NCI-H1092 treated with DMSO at 0.1 percent for 48 hours (cell line): Measurements from ENCODE around the gene AKAP1.

Source experiments
- DNase-seq: peaks from one replicate; lab custom pipeline; 2025; lab: John Stamatoyannopoulos, UW

AKAP1 gene

GRCh38 chr17:57130708-57131461, 45.8 kb downstream of the AKAP1 start:
- peak; percentile 56 for DNase-seq

DNA sequence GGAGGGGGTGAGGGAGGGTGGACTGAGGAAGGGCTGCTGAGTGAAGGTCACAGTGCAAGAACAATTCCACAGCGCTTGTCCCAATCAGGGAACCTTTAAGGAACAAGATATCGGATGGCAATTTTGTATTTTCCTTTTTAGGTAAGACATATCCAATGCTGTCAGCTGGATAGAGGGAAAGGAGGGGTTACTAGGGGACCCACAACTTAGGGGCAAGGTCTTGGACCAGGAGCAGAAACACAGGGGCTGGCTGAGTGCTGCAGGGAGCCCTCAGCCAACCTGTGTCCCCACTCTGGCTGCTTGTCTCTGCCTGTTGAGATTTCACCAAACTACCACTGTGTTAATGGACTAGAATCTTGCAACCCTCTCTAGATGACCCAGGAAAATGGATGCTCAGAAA, 47.6 kb downstream of the AKAP1 start:
- no peak for DNase-seq

GRCh38 chr17:57133486-57133885, 48.4 kb downstream of the AKAP1 start:
- DNase-seq = no peak

DNA sequence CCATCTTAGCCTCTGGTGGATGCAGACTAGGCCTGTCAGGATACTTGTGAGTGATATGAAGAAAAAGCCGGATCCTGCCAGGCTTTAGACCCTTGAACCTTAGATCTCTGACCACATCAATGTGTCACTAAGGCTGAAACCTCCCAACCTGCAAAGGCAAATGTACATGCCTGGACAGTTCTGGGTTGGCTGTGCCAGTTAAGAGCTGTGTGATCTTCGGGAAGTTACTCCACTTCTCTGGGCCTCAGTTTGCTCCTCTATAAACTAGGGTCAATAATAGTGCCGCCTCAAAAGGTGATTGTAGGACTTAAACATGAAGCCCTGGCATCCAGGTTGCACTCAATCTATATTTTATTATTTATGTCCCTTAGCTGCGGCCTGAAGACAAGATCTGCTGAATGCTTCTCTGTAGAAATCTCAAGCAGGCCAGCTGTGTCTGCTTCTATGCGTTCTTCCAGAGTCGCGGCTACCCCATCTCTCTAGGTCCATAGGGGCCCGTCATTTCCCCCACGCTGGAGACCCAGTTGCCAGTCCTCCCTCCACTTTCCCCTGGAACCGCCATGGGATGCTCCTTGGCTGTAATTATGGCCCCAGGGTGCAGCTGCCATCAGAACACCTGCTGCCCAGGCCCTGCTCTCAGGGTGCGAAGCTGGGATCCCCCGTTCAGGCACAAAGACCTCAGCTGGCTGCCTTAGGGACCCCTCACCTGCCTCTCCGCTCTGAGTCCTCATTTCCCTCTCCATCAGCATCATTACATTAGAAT, 50.2 kb downstream of the AKAP1 start:
- DNase-seq = no peak

DNA sequence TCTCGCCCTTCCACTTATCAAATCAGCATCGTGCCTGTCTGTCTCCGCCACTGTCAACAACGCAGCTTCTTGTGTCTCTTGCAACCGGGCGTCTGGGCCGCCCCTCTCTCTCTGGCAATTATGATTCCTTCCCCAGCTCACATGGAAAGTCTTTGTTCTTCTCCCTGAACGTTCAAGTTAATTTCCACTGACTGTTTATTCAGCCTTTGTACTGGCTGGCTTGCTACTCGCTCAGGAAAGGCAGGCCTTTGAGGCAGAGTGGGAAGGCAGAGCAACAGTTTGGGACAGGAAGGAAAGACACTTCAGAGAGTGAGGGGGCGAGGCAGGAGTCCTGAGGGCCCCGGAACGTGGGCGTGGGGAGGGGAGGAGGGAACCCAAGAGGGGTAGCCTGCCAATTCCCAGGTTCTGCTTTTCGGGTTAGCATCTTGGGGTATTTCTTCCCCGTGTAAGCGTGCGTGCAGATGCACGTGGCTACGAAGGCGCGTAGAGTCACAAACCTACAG, 50.8 kb downstream of the AKAP1 start:
- peak; percentile 73 for DNase-seq

DNA sequence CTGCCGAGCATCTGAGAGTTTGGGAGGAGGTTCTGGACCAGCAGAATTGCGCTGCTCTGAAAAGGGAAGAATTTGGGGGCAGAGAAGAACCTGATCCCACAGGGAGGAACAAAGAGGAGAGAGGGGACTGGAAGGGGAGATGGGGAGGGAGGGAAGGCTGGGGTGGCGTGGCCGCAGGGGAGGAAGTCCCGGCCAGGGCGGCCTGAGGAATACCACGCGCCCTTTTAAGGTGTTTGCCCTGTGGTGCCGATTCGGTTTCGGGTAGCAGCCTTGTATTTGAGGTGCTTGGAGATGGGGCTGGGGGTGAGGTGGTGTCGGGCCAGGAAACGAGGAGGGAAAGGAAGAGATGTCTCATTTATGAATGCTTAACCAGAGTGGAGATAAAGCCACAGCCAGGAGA, 51.3 kb downstream of the AKAP1 start:
- DNase-seq = no peak

GRCh38 chr17:57138030-57138911, 53.2 kb downstream of the AKAP1 start:
- no peak for DNase-seq

GRCh38 chr17:57138956-57139576, 54.0 kb downstream of the AKAP1 start:
- no peak for DNase-seq

GRCh38 chr17:57140316-57140715, 55.3 kb downstream of the AKAP1 start:
- no peak for DNase-seq

- DNase-seq = no peak
Observed at GRCh38 chr17:57142925-57143324, 57.9 kb downstream of the AKAP1 start.

DNA sequence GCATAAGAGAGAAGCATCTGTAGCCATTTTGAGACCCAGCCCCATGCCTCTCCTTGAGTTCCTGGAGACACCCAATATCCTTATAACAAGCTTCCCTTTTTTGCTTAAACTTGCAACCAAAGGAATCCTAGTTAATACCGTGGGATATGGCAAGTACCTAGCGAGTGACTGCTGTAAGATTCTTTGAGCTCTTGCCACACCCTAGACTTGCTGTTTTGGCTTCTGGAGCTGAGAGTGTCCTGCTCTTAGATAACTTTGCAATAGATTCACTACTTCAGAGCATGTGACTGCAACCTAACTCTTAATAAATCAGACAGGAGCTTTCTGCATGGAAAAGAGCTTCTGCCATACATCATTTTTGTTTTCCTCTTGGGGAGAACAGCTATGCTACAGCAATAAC, 58.3 kb downstream of the AKAP1 start:
- DNase-seq = no peak

- no peak for DNase-seq
Observed at GRCh38 chr17:57143919-57144318, 58.9 kb downstream of the AKAP1 start.

DNA sequence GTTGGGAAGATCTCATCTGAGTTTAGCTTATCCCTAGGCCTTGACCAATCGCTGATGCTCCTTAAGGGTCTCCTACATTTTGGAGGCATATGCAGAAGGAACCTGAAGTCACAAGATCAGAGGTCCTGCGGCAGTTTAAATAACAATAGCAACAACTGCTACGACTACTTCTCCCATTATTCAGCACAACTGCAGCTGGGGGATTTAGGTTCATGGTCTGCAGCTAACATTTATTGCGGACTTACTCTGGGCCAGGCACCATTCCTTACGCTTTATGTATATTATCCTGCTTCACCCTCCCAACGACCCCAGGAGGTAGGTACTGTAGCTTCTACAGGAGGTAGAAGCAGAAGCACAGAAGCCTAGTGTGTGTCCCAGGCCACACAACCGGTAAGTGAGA, 59.5 kb downstream of the AKAP1 start:
- DNase-seq = no peak

DNA sequence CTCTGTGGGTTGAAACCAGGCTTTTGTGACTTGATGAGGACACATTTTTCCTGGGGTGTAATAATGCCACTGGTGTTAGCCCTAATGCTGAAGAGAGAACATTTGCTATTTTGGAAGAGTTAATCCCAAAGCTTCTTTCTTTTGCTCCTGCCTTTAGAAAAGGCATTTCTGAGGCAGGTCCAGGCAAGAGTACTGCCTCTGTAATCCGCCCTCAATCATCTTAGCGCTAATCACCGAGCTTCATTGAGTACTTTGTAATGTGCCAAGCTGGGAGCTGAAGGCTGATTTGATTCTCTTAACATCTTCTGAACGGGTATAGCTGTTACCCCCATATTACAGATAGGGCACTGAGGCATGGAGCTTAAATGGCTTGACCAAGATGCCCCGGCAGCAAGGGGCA, 60.3 kb downstream of the AKAP1 start:
- DNase-seq = no peak

DNA sequence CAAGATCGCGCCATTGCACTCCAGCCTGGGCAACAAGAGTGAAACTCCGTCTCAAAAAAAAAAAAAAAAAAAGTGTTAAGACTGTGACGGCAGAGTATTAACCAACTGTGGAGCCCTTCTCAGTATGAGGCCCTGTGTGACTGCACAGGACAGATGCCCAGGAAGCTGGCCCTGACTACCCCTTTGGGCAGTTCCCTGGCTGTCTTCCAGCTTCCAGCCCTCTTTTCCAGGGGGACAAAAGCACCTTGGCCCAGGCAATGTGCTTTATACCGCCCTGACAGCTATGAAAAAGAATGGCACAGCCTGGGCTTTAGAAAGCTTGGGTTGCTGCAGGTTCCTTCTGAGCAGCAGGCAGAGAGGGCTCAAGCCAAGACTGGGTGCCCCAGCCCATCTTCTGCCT, 61.2 kb downstream of the AKAP1 start:
- DNase-seq = no peak

DNA sequence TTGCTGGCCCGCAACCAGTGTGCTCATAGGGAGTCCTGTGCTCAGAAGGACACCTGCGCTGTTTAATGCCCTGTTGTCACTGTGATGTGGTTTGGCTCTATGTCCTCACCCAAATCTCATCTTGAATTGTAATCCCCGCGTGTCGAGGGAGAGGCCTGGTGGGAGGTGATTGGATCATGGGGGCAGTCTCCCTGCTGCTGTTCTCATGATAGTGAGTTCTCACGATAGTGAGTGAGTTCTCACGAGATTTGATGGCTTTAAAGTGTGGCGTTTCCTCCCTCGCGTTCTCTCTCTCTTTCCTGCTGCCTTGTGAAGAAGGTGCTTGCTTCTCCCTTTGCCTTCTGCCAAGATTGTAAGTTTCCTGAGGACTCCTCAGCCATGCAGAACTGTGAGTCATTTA, 66.8 kb downstream of the AKAP1 start:
- DNase-seq = no peak

- no peak for DNase-seq
Observed at GRCh38 chr17:57152967-57153528, 68.0 kb downstream of the AKAP1 start.

GRCh38 chr17:57154921-57155320, 69.9 kb downstream of the AKAP1 start:
- no peak for DNase-seq

GRCh38 chr17:57158325-57158724, 73.3 kb downstream of the AKAP1 start:
- DNase-seq = no peak

DNA sequence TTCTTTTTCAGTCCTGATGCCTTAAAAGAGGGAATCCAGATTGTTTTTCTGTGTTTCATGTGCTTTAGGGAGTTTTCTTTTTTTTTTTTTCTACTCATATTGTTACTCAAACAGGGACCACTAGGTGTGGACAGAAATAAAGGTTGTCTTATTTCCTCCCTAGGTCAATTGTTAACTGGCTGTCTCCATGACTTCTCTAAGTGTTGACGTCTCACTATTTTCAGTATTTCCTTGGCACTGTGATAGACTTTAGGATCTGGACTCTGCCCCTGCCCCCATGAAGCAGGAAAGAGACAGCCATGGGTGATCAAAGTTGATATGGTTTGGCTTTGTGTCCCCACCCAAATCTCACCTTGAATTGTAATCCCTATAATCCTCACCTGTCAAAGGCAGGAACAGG, 73.7 kb downstream of the AKAP1 start:
- no peak for DNase-seq

GRCh38 chr17:57160624-57161023, 75.6 kb downstream of the AKAP1 start:
- no peak for DNase-seq

GRCh38 chr17:57164814-57165213, 79.8 kb downstream of the AKAP1 start:
- DNase-seq = no peak
